Measurements from ENCODE around the gene ZNF761. TPM values are rescaled to one million over a fixed set of nuclear protein-coding genes. Genes with fewer than 3 reads are reported as not detected.

Gene ZNF761
- total RNA-seq, 1 experiment from 2014 or later, result 32.7 TPM

DNA sequence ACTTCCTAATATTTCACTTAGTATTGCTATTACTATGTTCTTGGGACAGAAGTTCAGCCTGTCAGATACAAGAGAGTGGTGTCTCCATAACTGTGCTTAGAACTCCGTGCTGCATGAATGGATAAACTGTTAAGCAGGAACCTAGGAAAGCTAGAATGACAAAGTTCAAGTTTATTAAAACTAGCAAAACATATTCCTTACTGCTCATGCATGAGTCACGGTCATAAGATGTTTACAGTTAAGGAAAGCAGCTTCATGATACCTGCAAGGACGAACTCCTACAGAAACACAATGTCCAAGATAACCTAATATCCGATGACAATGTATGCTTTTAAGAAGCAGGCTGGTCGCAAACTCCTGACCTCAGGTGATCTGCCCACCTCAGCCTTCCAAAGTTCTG lies 42.9 kb upstream of the ZNF761 start:
- TF ChIP-seq, protein P1, sequence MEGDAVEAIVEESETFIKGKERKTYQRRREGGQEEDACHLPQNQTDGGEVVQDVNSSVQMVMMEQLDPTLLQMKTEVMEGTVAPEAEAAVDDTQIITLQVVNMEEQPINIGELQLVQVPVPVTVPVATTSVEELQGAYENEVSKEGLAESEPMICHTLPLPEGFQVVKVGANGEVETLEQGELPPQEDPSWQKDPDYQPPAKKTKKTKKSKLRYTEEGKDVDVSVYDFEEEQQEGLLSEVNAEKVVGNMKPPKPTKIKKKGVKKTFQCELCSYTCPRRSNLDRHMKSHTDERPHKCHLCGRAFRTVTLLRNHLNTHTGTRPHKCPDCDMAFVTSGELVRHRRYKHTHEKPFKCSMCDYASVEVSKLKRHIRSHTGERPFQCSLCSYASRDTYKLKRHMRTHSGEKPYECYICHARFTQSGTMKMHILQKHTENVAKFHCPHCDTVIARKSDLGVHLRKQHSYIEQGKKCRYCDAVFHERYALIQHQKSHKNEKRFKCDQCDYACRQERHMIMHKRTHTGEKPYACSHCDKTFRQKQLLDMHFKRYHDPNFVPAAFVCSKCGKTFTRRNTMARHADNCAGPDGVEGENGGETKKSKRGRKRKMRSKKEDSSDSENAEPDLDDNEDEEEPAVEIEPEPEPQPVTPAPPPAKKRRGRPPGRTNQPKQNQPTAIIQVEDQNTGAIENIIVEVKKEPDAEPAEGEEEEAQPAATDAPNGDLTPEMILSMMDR (conservative IDR thresholded peaks at IDR 0.05), result no peak
- no peak overlapping the region for H4K91ac ChIP-seq (ENCODE audit: insufficient read length, low read depth, low read length)
- no peak overlapping the region for H3K27ac ChIP-seq (ENCODE audit: insufficient read length, low read depth, low read length)
- no peak overlapping the region for H3K4me2 ChIP-seq (ENCODE audit: insufficient read depth, insufficient read length, low read length)
- Mint-ChIP-seq H3K36me3 (ENCODE audit: insufficient read depth in 1 of 3, low read depth in 3 of 3) (peaks cover 31 to 37% (median 35%) of the 10 kb centered on the region in 3 experiments), H3K9me3 (peaks cover 17 to 27% of the 10 kb centered on the region in 2 experiments), H3K27ac (no peak overlapping the region), H3K27me3 (ENCODE audit: low read depth) (no peaks in the 10 kb centered on the region), H3K4me1 (peaks cover 11 to 13% of the 10 kb centered on the region in 2 experiments), H3K4me3 (no peak overlapping the region)
- no peak overlapping the region for H2AK5ac ChIP-seq (ENCODE audit: insufficient read length, low read length)
- no peaks in the 10 kb centered on the region for H3K23me2 ChIP-seq (ENCODE audit: insufficient read length, low read depth, low read length, poor library complexity, severe bottlenecking)
- no CpG with 5 or more reads among the region's 5 CpGs for WGBS (ENCODE audit: extremely low coverage, insufficient read length, low lambda C conversion rate)
- H2BK15ac ChIP-seq (ENCODE audit: low read depth, low read length), result no peak overlapping the region
- no peak overlapping the region for H3K23ac ChIP-seq (ENCODE audit: insufficient read length, low read depth, low read length)
- no peaks in the 10 kb centered on the region for H3K79me1 ChIP-seq (ENCODE audit: insufficient read depth, low read depth, low read length, poor library complexity, severe bottlenecking)
- H3K79me2 ChIP-seq (ENCODE audit: insufficient read depth, low read length), result no peaks in the 10 kb centered on the region
- no peak overlapping the region for H4K8ac ChIP-seq (replicated peaks; ENCODE audit: insufficient read length, low read depth, low read length)
- no peak overlapping the region for H4K5ac ChIP-seq (ENCODE audit: insufficient read length, low read depth, low read length)
- H2BK120ac ChIP-seq (ENCODE audit: low read depth, low read length, poor library complexity, severe bottlenecking), result no peak overlapping the region
- DNase-seq, result no peak
- peaks cover 3% of the 10 kb centered on the region for H3K9me3 ChIP-seq (ENCODE audit: control insufficient read depth, low read depth, low read length)
- H3K9ac ChIP-seq (ENCODE audit: extremely low read depth, insufficient read length, low read length), result no peak overlapping the region
- H2BK12ac ChIP-seq (ENCODE audit: insufficient read length, low read depth, low read length), result no peak overlapping the region
- H3K27me3 ChIP-seq (ENCODE audit: insufficient read depth, low read length), result no peaks in the 10 kb centered on the region
- H3K4me1 ChIP-seq (ENCODE audit: insufficient read depth, low read length), result 0 out of 2 replicates have a peak, but pooled peaks cover 3% of the 10 kb centered on the region
- no peak overlapping the region for H3K4ac ChIP-seq (ENCODE audit: low read depth, low read length)
- H3K56ac ChIP-seq (ENCODE audit: insufficient read length, low read depth, low read length), result no peak overlapping the region
- H2BK20ac ChIP-seq (ENCODE audit: low read depth, low read length, poor library complexity, severe bottlenecking), result no peak overlapping the region
- no peak overlapping the region for H3T11ph ChIP-seq (ENCODE audit: low read length)
- no peaks in the 10 kb centered on the region for H4K20me1 ChIP-seq (ENCODE audit: control insufficient read depth, insufficient read depth, insufficient read length)
- H2AFZ ChIP-seq (ENCODE audit: low read length), result no peak overlapping the region
- H3K18ac ChIP-seq (ENCODE audit: insufficient read length, low read depth, low read length), result no peak overlapping the region
- H2BK5ac ChIP-seq (ENCODE audit: insufficient read length, low read length), result no peak overlapping the region
- H3K14ac ChIP-seq (ENCODE audit: insufficient read depth, low read length), result no peak overlapping the region

Measured in H9 (cell line).